A204.1 (cell line): ENCODE data around the gene TDRD10.
A peak's percentile ranks its signal among the peaks of the same experiment; 100 is the strongest.

Source experiments
- FAIRE-seq: peaks from 2 replicates; lab custom pipeline; 2012; peaks lifted over from hg19 to GRCh38; lab: Jason Lieb, UNC

TDRD10 gene

GRCh38 chr1:154553056-154554030 is 51.3 kb downstream of the TDRD10 start:
- no peak for FAIRE-seq

GRCh38 chr1:154556422-154556821 is 54.4 kb downstream of the TDRD10 start:
- no peak for FAIRE-seq

GRCh38 chr1:154557248-154557938 is 55.4 kb downstream of the TDRD10 start:
- no peak for FAIRE-seq

- no peak for FAIRE-seq
These were observed 56.1 kb downstream of the TDRD10 start, which contains the start of gene UBE2Q1 for GRCh38 chr1:154557939-154558719. Gene UBE2Q1 (minus strand): TSS chr1:154558662. CDS start chr1:154558553, 109 bp downstream.

- peak; percentile 89 for FAIRE-seq
These were observed 56.9 kb downstream of the TDRD10 start for GRCh38 chr1:154558720-154559465.

GRCh38 chr1:154559466-154560044 is 57.5 kb downstream of the TDRD10 start:
- peak; percentile 41 for FAIRE-seq

- FAIRE-seq, result no peak
These were observed 63.9 kb downstream of the TDRD10 start for GRCh38 chr1:154565876-154566275.

- no peak for FAIRE-seq
These were observed 65.6 kb downstream of the TDRD10 start, which contains the start of gene CHRNB2 for GRCh38 chr1:154567386-154568156. Gene CHRNB2 (plus strand): TSS chr1:154567778. CDS start chr1:154568045, 267 bp downstream.

- no peak for FAIRE-seq
These were observed 66.3 kb downstream of the TDRD10 start for GRCh38 chr1:154568157-154568815.

- no peak for FAIRE-seq
These were observed 69.4 kb downstream of the TDRD10 start for GRCh38 chr1:154571244-154571963.

- FAIRE-seq, result no peak
These were observed 69.9 kb downstream of the TDRD10 start for GRCh38 chr1:154571964-154572288.

GRCh38 chr1:154572468-154573167 is 70.6 kb downstream of the TDRD10 start:
- no peak for FAIRE-seq

- no peak for FAIRE-seq
These were observed 71.1 kb downstream of the TDRD10 start for GRCh38 chr1:154573168-154573510.

- FAIRE-seq, result no peak
These were observed 72.7 kb downstream of the TDRD10 start for GRCh38 chr1:154574716-154575115.

GRCh38 chr1:154575147-154575927 is 73.3 kb downstream of the TDRD10 start:
- FAIRE-seq, result no peak

GRCh38 chr1:154575951-154576566 is 74.0 kb downstream of the TDRD10 start:
- no peak for FAIRE-seq

- FAIRE-seq, result no peak
These were observed 75.5 kb downstream of the TDRD10 start for GRCh38 chr1:154577346-154578057.
